Hematopoietic multipotent progenitor cell treated with erythropoietin and hydrocortisone succinate and interleukin-3 and kit ligand, for 15 days (in vitro differentiated cells): Measurements from ENCODE around the gene HNRNPUL1.
"Not testable (repeated sequence)": the region's sequence is repeated elsewhere in the genome, so short reads cannot be mapped to it uniquely, and the experiment has no call there.

ENCODE experiments used
- DNase-seq: peaks from one replicate; pipeline ENCODE4 v3.0.0-alpha.2; 2015; ENCODE audit warnings: low spot score

The HNRNPUL1 gene

GRCh38 chr19:41276231-41276630, 12.1 kb downstream of the HNRNPUL1 start:
- no peak for DNase-seq

- DNase-seq, result no peak
Measured at GRCh38 chr19:41278478-41278877, 14.3 kb downstream of the HNRNPUL1 start.

- no peak for DNase-seq
Measured at GRCh38 chr19:41288673-41289530, 24.7 kb downstream of the HNRNPUL1 start.

- not testable (repeated sequence) for DNase-seq
Measured at GRCh38 chr19:41289814-41290213, 25.6 kb downstream of the HNRNPUL1 start.

- no peak for DNase-seq
Measured at GRCh38 chr19:41294393-41294792, 30.2 kb downstream of the HNRNPUL1 start.

GRCh38 chr19:41295499-41295898, 31.3 kb downstream of the HNRNPUL1 start:
- DNase-seq, result no peak

GRCh38 chr19:41296433-41296871, 32.3 kb downstream of the HNRNPUL1 start:
- DNase-seq, result no peak

GRCh38 chr19:41297628-41298347, 33.6 kb downstream of the HNRNPUL1 start:
- no peak for DNase-seq

GRCh38 chr19:41298348-41298964, 34.3 kb downstream of the HNRNPUL1 start:
- DNase-seq, result no peak

GRCh38 chr19:41299046-41299754, 35.0 kb downstream of the HNRNPUL1 start:
- no peak for DNase-seq

GRCh38 chr19:41299755-41300089, 35.5 kb downstream of the HNRNPUL1 start:
- peak; percentile 14 for DNase-seq

GRCh38 chr19:41300555-41300954, 36.4 kb downstream of the HNRNPUL1 start:
- DNase-seq, result no peak

- DNase-seq, result no peak
Measured at GRCh38 chr19:41302624-41303351, 38.6 kb downstream of the HNRNPUL1 start.

- no peak for DNase-seq
Measured at GRCh38 chr19:41303954-41304353, 39.8 kb downstream of the HNRNPUL1 start.

- DNase-seq, result no peak
Measured at GRCh38 chr19:41304706-41305483, 40.7 kb downstream of the HNRNPUL1 start.

GRCh38 chr19:41305927-41306793, 42.0 kb downstream of the HNRNPUL1 start:
- no peak for DNase-seq

GRCh38 chr19:41307090-41307875, 43.1 kb downstream of the HNRNPUL1 start:
- no peak for DNase-seq

GRCh38 chr19:41307954-41308449, 43.8 kb downstream of the HNRNPUL1 start:
- no peak for DNase-seq
